GM19397 (cell line): ENCODE measurements around the gene SNX6.
"Not testable (repeated sequence)": the region's sequence is repeated elsewhere in the genome, so short reads cannot be mapped to it uniquely, and the experiment has no call there.

Experiments
- ATAC-seq: cut with Tn5 transposase; IDR thresholded peaks from one replicate; pipeline ENCODE4 v1.9.1; 2021; ENCODE audit warnings: mild to moderate bottlenecking, moderate library complexity; ENCODE audit not compliant: unreplicated experiment

The SNX6 gene

DNA sequence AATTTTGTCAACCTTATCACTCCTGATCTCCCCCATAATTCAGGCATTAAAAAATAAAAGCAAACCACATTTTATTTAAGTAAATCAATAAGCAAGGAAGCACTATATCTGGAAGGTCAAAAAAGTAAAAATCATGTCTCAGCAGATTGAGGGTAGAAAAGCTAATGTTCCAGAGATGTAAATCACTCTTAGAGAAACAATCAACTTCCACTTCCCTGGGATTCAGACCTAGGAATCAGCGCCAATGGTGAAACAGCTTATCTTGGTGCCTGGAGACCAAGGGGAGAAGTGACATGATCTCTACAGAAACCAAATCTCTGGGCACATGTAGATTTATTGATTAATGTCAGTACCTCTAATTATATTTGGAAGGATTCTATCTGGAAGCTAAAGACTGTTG, 10.9 kb upstream of the SNX6 start:
- ATAC-seq = no peak

GRCh38 chr14:34634360-34634771, 4.4 kb upstream of the SNX6 start:
- not testable (repeated sequence) for ATAC-seq

DNA sequence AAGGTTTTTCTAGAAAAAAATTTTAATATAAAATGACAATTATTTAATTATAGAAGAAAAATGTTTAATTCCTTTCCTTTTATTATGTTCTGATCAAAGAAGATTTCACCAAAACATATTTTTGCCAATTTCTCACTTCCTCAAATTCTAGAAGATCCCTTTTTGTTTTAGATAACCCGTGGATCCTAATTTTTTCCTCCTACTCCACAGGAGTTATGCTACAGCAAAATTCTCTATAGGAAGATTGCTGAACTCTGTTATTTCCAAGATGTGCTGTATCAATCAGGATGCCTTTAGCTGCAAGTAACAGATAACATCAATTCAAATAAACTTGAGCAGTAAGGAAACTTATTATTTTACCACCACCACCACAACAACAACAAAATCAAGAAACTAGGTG, 3.8 kb upstream of the SNX6 start:
- no peak for ATAC-seq

DNA sequence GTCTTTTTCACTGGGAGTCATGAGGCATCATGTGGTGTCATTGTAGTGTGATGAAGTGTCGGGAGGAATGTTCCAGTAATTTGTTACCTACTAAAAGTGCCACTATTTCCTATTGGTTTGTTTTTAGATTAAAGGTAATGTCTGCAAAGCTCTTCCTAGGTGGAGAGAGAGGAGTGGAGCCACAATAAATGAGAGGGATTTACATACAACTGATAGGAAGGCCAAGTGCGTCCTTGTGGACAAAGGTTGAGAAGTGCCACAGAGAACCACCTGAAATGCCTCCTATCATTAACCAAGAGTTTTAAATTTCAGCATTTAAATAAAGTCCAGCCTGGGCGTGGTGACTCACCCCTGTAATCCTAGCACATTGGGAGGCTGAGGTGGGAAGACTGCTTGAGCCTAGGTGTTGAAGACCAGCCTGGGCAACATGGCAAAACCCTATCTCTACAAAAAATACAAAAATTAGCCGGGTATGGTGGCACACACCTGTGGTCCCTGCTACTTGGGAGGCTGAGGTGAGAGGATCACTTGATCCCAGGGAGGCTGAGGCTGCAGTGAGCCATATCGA, 2.5 kb upstream of the SNX6 start:
- ATAC-seq = no peak

- ATAC-seq = no peak
Measured at GRCh38 chr14:34629344-34629656, 648 bp downstream of the SNX6 start.

DNA sequence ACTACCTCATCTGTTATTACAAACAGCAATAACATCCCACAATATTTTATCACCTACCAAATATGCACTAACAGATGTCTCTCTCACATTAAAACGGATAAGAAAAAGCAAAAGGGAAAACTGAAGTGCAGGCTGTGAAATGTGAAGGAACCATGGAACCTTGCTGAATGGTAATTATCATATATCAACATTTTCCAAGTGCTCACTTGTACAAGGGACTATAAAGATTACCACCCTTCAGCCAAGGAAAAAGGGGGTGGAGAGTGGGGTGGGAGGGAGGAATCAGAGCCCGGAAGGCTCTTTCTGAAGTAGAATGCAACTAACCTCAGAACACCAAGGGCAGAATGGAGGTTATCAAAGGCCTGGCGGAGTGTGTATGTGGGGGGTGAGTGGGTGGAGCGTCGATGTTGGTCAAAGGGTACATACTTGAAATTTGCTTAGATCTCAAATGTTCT, 1.2 kb downstream of the SNX6 start:
- ATAC-seq = no peak

DNA sequence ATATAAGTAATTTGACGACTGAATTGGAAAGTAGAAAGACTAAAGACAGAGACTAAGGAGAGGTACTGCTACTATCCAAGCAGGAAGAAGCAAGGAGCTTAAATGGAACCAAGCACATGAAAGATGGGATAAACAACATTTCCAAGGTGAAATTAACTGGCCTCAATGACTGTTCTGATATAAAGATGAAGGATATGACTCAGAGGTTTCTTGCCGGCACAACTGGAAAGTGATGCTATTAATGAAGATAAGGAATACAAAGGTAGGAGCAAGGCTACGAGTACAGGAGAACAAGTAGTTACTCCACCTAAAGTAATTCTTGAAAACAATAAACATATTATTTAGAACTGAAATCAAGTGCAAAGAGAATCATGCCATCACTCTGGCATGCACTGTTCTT, 6.4 kb downstream of the SNX6 start:
- ATAC-seq = no peak

- ATAC-seq = no peak
Measured at GRCh38 chr14:34620839-34621238, 9.1 kb downstream of the SNX6 start.

DNA sequence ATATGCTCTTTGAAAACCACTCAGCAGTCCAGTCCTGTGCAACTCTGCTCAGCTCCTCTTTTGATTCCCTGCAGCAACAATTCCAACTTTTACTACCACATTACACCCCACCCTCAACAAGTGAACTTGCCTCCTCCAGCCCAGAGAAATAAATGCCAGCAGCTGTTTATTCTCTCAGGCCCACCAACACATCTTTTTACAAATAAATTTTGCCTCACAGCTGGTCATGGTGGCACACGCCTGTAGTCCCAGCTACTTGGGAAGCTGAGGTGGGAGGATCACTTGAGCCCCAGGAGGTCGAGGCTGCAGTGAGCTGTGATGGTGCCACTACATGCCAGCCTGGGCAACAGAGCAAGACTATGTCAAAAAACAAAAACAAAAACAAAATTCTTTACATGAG, 9.8 kb downstream of the SNX6 start:
- ATAC-seq = no peak

DNA sequence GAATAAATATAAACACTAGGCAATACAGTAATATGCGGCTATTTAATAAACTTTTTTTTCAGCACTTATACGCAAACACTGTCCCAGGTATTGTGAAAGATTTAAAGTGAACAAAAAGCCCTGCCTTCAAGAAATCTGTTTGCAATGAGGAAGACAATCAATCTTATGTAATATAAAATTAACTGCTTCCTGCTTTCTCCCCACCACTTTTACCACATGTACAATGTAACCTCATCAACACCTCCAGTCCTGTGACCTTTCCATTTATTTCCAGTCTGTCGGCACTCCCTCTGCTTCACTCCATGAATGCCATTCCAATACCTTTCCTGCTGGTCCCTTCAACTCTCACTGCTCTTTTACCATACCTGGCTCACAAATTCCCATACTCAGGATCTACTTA, 10.5 kb downstream of the SNX6 start:
- no peak for ATAC-seq

GRCh38 chr14:34616360-34616759, 13.6 kb downstream of the SNX6 start:
- ATAC-seq = no peak

DNA sequence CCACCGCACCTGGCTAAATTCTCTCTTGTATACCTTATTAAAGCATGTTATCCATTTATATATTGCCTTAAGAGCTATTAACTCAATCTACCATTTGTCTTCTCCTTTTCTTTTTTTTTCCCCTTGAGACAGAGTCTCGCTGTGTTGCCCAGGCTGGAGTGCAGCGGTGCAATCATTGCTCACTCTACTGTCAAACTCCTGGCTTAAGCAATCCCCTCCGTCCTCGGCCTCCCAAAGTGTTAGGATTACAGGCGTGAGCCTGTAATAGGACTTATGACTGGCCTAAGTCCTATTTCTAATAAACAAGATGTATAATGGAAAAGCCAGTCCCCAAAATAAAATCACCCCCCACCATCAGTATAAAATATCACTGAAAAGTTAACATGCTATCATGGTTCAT, 14.4 kb downstream of the SNX6 start:
- ATAC-seq = no peak

DNA sequence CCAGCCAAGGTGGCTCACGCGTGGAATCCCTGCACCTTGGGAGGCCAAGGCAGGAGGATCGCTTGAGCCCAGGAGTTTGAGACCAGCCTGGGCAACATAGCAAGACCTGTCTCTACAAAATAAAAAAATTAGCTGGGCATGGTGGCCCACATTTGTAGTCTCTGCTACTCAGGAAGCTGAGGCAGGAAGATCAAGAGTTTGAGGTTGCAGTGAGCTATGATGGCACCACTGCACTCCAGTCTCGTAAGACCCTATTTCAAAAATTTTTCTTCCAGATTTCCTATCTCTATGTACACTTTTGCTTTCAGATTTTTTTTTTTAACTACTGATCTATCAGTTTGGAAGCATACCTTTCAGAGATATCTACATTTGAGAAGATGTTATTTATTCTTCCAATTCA, 15.3 kb downstream of the SNX6 start:
- no peak for ATAC-seq

GRCh38 chr14:34610101-34610500, 19.8 kb downstream of the SNX6 start:
- ATAC-seq = no peak

GRCh38 chr14:34605461-34605860, 24.5 kb downstream of the SNX6 start:
- ATAC-seq = no peak

DNA sequence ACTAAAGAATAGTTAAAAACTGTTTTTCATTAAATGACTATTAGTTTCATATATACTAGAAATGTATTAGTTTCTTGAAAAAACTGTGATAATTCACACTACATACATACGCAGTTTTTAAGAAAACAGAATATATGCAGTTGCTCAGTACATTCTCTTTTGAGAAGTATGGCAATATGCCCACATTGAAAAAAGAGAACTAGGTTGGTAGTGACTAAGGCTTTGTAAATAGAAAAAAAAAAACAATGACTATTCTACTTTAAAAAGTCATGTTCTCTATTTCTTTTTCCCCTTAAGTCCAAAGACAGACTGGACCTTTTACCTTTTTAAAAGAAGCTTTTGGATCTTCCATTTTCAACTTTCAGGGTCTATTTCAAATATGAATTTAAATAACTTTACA, 25.0 kb downstream of the SNX6 start:
- ATAC-seq = no peak

GRCh38 chr14:34596891-34597290, 33.1 kb downstream of the SNX6 start:
- no peak for ATAC-seq

GRCh38 chr14:34593740-34594375, 36.1 kb downstream of the SNX6 start:
- ATAC-seq = no peak

- no peak for ATAC-seq
Measured at GRCh38 chr14:34592623-34593022, 37.3 kb downstream of the SNX6 start.

DNA sequence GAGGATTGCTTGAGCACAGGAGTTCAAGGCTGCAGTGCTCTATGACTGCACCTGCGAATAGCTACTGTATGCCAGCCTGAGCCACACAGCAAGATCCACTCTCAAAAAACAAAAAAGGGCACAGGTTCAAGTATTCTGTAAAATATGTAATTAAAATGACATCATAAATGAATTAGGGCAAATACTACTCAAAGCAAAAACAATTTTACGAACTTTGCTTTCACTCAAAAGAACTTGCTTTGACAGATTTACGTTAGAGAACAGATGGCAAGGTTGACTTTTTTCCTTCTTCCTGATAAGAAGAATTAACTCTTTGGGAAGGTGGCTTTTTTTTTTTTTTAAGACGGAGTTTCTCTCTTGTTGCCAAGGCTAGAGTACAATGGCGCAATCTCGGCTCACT, 46.4 kb downstream of the SNX6 start:
- no peak for ATAC-seq

- ATAC-seq = no peak
Measured at GRCh38 chr14:34582117-34582680, 47.7 kb downstream of the SNX6 start.

DNA sequence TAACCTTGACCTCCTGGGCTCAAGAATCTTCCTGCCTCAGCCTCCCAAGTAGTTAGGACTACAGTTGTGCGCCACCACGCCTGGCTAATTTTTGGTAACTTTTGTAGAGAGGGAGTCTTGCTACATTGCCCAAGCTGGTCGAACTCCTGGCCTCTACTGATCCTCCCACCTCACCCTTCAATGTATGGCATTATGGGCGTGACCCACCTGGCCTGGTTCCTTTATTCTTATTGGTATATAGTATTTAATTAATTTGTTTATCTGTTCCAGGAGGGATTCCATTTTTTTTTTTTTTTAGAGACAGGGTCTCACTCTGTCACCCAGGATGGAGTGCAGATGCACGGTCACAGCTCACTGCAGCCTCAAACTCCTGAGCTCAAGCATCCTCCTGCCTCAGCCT, 49.6 kb downstream of the SNX6 start:
- no peak for ATAC-seq

DNA sequence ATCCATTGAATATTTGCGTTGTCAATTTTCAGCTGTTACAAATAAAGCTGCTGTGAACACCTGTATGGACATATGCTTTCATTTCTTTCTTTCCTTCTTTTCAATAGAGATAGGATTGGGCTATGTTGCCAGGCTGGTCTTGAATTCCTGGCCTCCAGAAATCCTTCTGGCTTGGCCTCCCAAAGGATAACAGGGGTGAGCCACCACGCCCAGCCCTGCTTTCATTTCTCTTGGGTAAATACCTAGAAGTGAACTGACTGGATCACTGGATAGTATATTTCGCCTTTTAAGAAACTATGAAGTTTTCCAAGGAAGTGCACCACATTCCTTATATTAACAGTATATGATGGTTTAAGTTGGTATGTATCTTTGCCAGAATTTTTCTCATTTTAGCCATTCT, 58.2 kb downstream of the SNX6 start:
- no peak for ATAC-seq
